Lung (tissue), 12 donors: ENCODE results near the gene TKFC. TPM values are rescaled to one million over a fixed set of nuclear protein-coding genes. Genes with fewer than 3 reads are reported as not detected.

Experiments
- ATAC-seq: fragments of 200-7000 bp; cut with Tn5 transposase; one replicate; pipeline ENCODE4 v1.9.1; 2020; ENCODE audit warnings: moderate number of reproducible peaks; ENCODE audit not compliant: insufficient read depth, low FRiP score
- DNase-seq, 3 donors: peaks; one replicate each; pipeline ENCODE4 v3.0.0-alpha.2; 2013 to 2017
- H3K27ac ChIP-seq, 2 donors: one replicate each; pipeline ENCODE4 v1.5.1; 2013; ENCODE audit warnings: mild to moderate bottlenecking in 2 of 2, moderate library complexity in 2 of 2, control low read depth in 1 of 2, inconsistent platforms in 1 of 2, low read depth in 1 of 2, low read length in 1 of 2
- H3K27me3 ChIP-seq, 3 donors: one replicate each; pipeline ENCODE4 v1.5.1; 2013; ENCODE audit warnings: low read length in 2 of 3; ENCODE audit not compliant: control insufficient read depth in 3 of 3, insufficient read depth in 3 of 3
- H3K36me3 ChIP-seq, 4 donors: one replicate each; pipeline ENCODE4 v1.5.1; 2013; ENCODE audit warnings: low read length in 4 of 4, mild to moderate bottlenecking in 1 of 4, moderate library complexity in 1 of 4; ENCODE audit not compliant: control insufficient read depth in 4 of 4, insufficient read depth in 4 of 4
- H3K4me1 ChIP-seq, 5 donors: one replicate each; pipeline ENCODE4 v1.5.1; 2013; ENCODE audit warnings: low read length in 5 of 5, mild to moderate bottlenecking in 2 of 5, moderate library complexity in 1 of 5; ENCODE audit not compliant: control insufficient read depth in 5 of 5, insufficient read depth in 5 of 5
- H3K4me3 ChIP-seq: one replicate; pipeline ENCODE4 v1.5.1; 2013; ENCODE audit warnings: mild to moderate bottlenecking, control low read depth, moderate library complexity
- H3K9ac ChIP-seq, 2 donors: one replicate each; pipeline ENCODE4 v1.5.1; 2013; ENCODE audit warnings: low read length in 2 of 2, control low read depth in 1 of 2; ENCODE audit not compliant: insufficient read depth in 1 of 2
- H3K9me3 ChIP-seq, 4 donors: one replicate each; pipeline ENCODE4 v1.5.1; 2013; ENCODE audit warnings: low read length in 3 of 4, mild to moderate bottlenecking in 1 of 4, moderate library complexity in 1 of 4; ENCODE audit not compliant: control insufficient read depth in 4 of 4, insufficient read depth in 3 of 4
- WGBS, 2 donors: extraction: QIAGEN DNeasy Blood & Tissue Kit; methylation state at CpG; one replicate each; pipeline ENCODE4 v1.1.7; 2013; 5-methylcytosine and 5-hydroxymethylcytosine counted together
- polyA plus RNA-seq, 2 donors: library from polyadenylated mRNA; stranded (reverse); fragments of 200-250 nt; gene quantifications; one replicate each; pipeline ENCODE4 v1.2.1, GENCODE V29; 2013
- total RNA-seq, 2 donors: library from RNA; depleted of rRNA in 1 of 2; stranded (reverse); fragments of >200 nt in 1 of 2; gene quantifications; one replicate each; pipeline ENCODE4 v1.2.1, GENCODE V29; 2014 to 2021
- TF ChIP-seq, protein P1 (sequence below): IDR thresholded peaks from 2 replicates; pipeline ENCODE4 v1.5.1; 2012; ENCODE audit warnings: mild to moderate bottlenecking; ENCODE audit errors: control extremely low read depth, extremely low read depth
- donor health status: control.
- donor health status: control.
- donor health status: Bipolar disorder and iron deficiency.
- donor health status: healthy.
- donor health status: DM: yes; HTN: yes; CAD: no.

Gene TKFC
- total and polyA plus RNA-seq, 4 donors, result 35.0 to 69.2 (median 39.8) TPM

DNA sequence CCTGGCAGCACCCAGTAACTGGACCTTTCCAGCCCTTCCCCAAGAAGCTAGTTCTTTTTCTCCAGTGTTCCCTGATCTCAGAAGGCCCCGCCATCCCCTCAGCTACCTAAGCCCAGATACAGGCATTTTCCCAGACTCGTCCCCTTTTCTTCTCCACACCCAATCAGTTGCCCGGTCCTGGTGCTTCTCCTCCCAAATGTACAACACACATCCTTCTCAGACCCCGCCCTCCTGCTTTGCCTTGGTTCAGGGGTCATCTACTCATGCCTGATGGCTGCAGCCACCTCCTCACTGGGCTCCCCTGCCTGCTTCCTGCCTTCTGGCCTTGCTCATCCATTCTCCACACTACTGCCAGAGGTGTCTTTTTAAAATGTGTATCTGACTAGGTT lies 6.5 kb downstream of the TKFC start:
- H3K4me1 ChIP-seq, result peaks cover 0 to 11% (median 0%) of the 10 kb centered on the region in 5 donors
- no peak for ATAC-seq
- H3K27me3 ChIP-seq, result no peaks in the 10 kb centered on the region
- no peak overlapping the region for H3K9ac ChIP-seq
- WGBS, 2 donors, result 89 to 91% methylated on average over 4 of the region's 4 CpGs
- no peaks in the 10 kb centered on the region for H3K9me3 ChIP-seq
- DNase-seq, result no peak
- no peak overlapping the region for H3K27ac ChIP-seq
- TF ChIP-seq, protein P1, sequence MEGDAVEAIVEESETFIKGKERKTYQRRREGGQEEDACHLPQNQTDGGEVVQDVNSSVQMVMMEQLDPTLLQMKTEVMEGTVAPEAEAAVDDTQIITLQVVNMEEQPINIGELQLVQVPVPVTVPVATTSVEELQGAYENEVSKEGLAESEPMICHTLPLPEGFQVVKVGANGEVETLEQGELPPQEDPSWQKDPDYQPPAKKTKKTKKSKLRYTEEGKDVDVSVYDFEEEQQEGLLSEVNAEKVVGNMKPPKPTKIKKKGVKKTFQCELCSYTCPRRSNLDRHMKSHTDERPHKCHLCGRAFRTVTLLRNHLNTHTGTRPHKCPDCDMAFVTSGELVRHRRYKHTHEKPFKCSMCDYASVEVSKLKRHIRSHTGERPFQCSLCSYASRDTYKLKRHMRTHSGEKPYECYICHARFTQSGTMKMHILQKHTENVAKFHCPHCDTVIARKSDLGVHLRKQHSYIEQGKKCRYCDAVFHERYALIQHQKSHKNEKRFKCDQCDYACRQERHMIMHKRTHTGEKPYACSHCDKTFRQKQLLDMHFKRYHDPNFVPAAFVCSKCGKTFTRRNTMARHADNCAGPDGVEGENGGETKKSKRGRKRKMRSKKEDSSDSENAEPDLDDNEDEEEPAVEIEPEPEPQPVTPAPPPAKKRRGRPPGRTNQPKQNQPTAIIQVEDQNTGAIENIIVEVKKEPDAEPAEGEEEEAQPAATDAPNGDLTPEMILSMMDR, result no peak
- no peak overlapping the region for H3K4me3 ChIP-seq
- peaks cover 0 to 15% (median 7%) of the 10 kb centered on the region in 4 donors for H3K36me3 ChIP-seq

DNA sequence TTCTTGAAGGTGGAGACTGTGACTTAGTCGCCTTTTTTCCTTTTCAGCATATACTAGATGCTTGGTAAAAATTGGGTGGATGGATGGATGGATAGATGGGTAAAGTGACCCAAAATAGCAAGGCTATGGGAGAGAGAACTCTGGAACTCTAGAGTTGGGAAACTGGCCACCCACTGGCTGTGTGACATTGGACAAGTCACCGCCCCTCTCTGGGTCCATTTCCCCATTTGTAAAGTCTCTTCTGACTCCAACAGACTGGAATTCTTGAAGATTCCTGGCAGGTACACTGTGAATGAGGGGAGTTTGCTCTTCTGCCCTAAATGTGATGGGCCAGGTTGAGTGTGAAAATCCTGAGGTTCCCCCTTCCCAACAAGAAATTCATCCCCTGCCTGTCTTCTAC lies 8.0 kb downstream of the TKFC start:
- H3K36me3 ChIP-seq, result peaks cover 0 to 19% (median 7%) of the 10 kb centered on the region in 4 donors
- peaks cover 0 to 5% (median 0%) of the 10 kb centered on the region in 5 donors for H3K4me1 ChIP-seq
- H3K27ac ChIP-seq, result no peak overlapping the region
- no peak overlapping the region for H3K9ac ChIP-seq
- no peaks in the 10 kb centered on the region for H3K9me3 ChIP-seq
- H3K27me3 ChIP-seq, result no peaks in the 10 kb centered on the region
- WGBS, 2 donors, result 97 to 98% methylated on average over 2 of the region's 2 CpGs
- TF ChIP-seq, protein P1, result no peak
- DNase-seq (no peak), ATAC-seq (no peak)
- H3K4me3 ChIP-seq, result no peak overlapping the region

DNA sequence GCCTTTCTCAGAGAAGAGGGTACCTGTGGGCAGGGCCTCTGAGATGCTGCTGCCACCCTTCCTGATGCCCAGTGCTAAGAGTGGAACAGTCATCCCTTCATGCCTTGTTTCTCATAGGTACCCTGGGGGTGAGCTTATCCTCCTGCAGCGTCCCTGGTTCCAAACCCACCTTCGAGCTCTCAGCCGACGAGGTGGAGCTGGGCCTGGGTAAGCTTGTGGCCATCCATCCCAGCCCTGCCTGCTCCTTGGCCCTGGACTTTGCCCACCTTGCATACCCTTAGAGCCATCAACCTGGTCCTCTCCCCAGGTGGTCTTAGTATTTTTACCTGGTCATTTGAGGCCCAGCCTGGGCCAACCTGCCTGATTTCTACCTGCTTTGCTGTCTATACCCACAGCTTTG lies 8.7 kb downstream of the TKFC start:
- no peaks in the 10 kb centered on the region for H3K9me3 ChIP-seq
- ATAC-seq (no peak), DNase-seq (no peak)
- TF ChIP-seq, protein P1, result no peak
- no peak overlapping the region for H3K4me3 ChIP-seq
- no peaks in the 10 kb centered on the region for H3K4me1 ChIP-seq
- no peaks in the 10 kb centered on the region for H3K27me3 ChIP-seq
- peaks cover 0 to 21% (median 7%) of the 10 kb centered on the region in 4 donors for H3K36me3 ChIP-seq
- H3K27ac ChIP-seq, result no peak overlapping the region
- 96 to 98% methylated on average over 4 of the region's 4 CpGs for WGBS, 2 donors
- no peak overlapping the region for H3K9ac ChIP-seq

DNA sequence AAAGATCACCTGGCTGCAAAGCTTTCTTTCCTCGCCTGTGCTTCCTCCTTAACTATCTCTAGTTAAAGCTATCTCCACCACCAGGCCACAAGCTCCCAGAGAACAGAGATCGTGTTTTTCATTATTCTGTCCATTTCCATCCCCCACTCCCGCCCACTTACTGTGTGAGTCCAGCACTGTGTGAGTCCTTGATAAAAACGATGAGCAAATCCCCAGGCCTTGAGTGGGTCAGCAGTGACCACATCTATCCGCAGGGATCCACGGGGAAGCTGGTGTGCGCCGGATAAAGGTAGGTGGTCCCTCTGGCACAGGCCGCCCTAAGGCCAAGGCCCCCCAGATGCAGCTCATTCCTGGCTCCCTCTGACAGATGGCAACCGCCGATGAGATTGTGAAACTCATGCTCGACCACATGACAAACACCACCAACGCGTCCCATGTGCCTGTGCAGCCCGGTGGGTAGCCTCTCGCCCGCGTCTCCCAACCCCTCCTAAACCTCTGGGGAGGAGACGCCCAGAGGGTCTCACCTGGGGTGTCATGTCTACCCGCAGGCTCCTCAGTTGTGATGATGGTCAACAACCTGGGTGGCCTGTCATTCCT lies 9.3 kb downstream of the TKFC start:
- TF ChIP-seq, protein P1, result no peak
- H3K27me3 ChIP-seq, result no peaks in the 10 kb centered on the region
- no peak overlapping the region for H3K4me3 ChIP-seq
- no peak for DNase-seq
- H3K9me3 ChIP-seq, result no peaks in the 10 kb centered on the region
- no peak overlapping the region for H3K9ac ChIP-seq
- H3K36me3 ChIP-seq, result peaks cover 0 to 21% (median 7%) of the 10 kb centered on the region in 4 donors
- H3K27ac ChIP-seq, result no peak overlapping the region
- ATAC-seq, result peak; percentile 37
- 72 to 84% methylated on average over 20 of the region's 20 CpGs for WGBS, 2 donors
- H3K4me1 ChIP-seq, result no peaks in the 10 kb centered on the region
